NT2/D1 (cell line): Measurements from ENCODE around the gene KCTD16.

Source experiments
- SUZ12 ChIP-seq: IDR thresholded peaks from 2 replicates; pipeline ENCODE4 v1.6.1; 2011; ENCODE audit not compliant: insufficient read length, insufficient read depth; ENCODE audit errors: extremely low read depth
- YY1 ChIP-seq: IDR thresholded peaks from 2 replicates; pipeline ENCODE4 v1.6.1; 2011; ENCODE audit not compliant: insufficient read length, insufficient read depth
- ZNF274 ChIP-seq: IDR thresholded peaks from 2 replicates; pipeline ENCODE4 v1.6.1; 2011; ENCODE audit warnings: mild to moderate bottlenecking, low read depth, low read length

DNA sequence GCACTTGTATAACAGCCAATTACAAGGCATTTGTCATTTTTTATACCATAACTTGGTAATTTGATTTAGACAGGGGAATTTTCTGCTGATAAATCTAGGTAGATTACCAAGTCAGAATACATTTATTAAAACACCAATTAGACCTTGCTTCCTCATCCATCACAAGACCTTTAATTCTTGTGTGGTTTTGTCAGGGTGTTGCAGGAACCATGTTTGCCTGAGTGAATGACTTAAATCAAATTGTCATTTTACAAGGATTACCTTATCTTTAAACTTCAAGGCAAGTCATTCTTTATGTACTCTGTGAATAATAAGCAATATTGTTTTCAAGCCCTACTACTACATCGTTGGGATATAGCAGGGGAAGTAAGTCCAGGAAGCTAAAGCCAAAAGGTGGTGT lies 257.7 kb downstream of the KCTD16 start:
- TF ChIP-seq YY1: no peak
- TF ChIP-seq ZNF274: no peak
- TF ChIP-seq SUZ12: no peak
